Type B pancreatic cell (in vitro differentiated cells): ENCODE results near the gene GATB. TPM values are rescaled to one million over a fixed set of nuclear protein-coding genes. Genes with fewer than 3 reads are reported as not detected.

Experiments used
- DNase-seq: peaks from one replicate; pipeline ENCODE4 v3.0.0; 2021; ENCODE audit warnings: mixed read lengths; ENCODE audit not compliant: unreplicated experiment; ENCODE audit errors: extremely low spot score
- H3K27ac Mint-ChIP-seq: 2 replicates; pipeline ENCODE4 v1.8.0; 2021; ENCODE audit warnings: mild to moderate bottlenecking, mixed read lengths
- H3K27me3 Mint-ChIP-seq: 2 replicates; pipeline ENCODE4 v1.8.0; 2021; ENCODE audit warnings: mixed read lengths
- H3K36me3 Mint-ChIP-seq: 2 replicates; pipeline ENCODE4 v1.8.0; 2021; ENCODE audit warnings: mixed read lengths
- H3K4me1 Mint-ChIP-seq: one replicate; pipeline ENCODE4 v1.8.0; 2021; ENCODE audit warnings: mixed read lengths; ENCODE audit not compliant: unreplicated experiment
- H3K4me3 Mint-ChIP-seq: 2 replicates; pipeline ENCODE4 v1.8.0; 2021; ENCODE audit warnings: mild to moderate bottlenecking, mixed read lengths
- H3K9me3 Mint-ChIP-seq: 2 replicates; pipeline ENCODE4 v1.8.0; 2021; ENCODE audit warnings: mixed read lengths
- CTCF ChIP-seq: fragments of 200-600 bp; sonication (generic); conservative IDR thresholded peaks from 2 replicates; pipeline ENCODE4 v1.5.0; 2021; ENCODE audit warnings: antibody characterized with exemption, mild to moderate bottlenecking
- total RNA-seq: library from RNA; stranded (reverse); gene quantifications from 2 replicates; pipeline ENCODE4 v1.2.1, GENCODE V29; 2021; ENCODE audit warnings: low replicate concordance

GATB gene
- total RNA-seq, 1 donor from 2014 or later: 22.9 TPM

- DNase-seq: no peak
- no peak for TF ChIP-seq CTCF
- Mint-ChIP-seq H3K4me1 (peaks cover 8% of the 10 kb centered on the region), H3K4me3 (no peak overlapping the region), H3K27ac (peak overlapping the region; percentile 29), H3K27me3 (peaks cover 4% of the 10 kb centered on the region), H3K9me3 (no peaks in the 10 kb centered on the region), H3K36me3 (no peaks in the 10 kb centered on the region)
These were observed 46.4 kb upstream of the GATB start for GRCh38 chr4:151807220-151807619.

- H3K27ac Mint-ChIP-seq: no peak overlapping the region
- DNase-seq: no peak
- no peak overlapping the region for H3K4me3 Mint-ChIP-seq
- TF ChIP-seq CTCF: no peak
- peaks cover 4% of the 10 kb centered on the region for H3K27me3 Mint-ChIP-seq
- no peaks in the 10 kb centered on the region for H3K36me3 Mint-ChIP-seq
- H3K9me3 Mint-ChIP-seq: no peaks in the 10 kb centered on the region
- peaks cover 8% of the 10 kb centered on the region for H3K4me1 Mint-ChIP-seq
These were observed 45.7 kb upstream of the GATB start for GRCh38 chr4:151806511-151806927.

- Mint-ChIP-seq H3K9me3 (no peaks in the 10 kb centered on the region), H3K4me1 (peaks cover 8% of the 10 kb centered on the region), H3K4me3 (no peak overlapping the region), H3K36me3 (no peaks in the 10 kb centered on the region), H3K27ac (no peak overlapping the region), H3K27me3 (no peaks in the 10 kb centered on the region)
- DNase-seq: no peak
- no peak for TF ChIP-seq CTCF
These were observed 44.0 kb upstream of the GATB start for GRCh38 chr4:151804821-151805220.

GRCh38 chr4:151804086-151804630, 43.4 kb upstream of the GATB start:
- no peaks in the 10 kb centered on the region for H3K9me3 Mint-ChIP-seq
- H3K4me3 Mint-ChIP-seq: no peak overlapping the region
- H3K27me3 Mint-ChIP-seq: no peaks in the 10 kb centered on the region
- H3K36me3 Mint-ChIP-seq: no peaks in the 10 kb centered on the region
- DNase-seq: no peak
- no peak overlapping the region for H3K27ac Mint-ChIP-seq
- TF ChIP-seq CTCF: no peak
- peaks cover 8% of the 10 kb centered on the region for H3K4me1 Mint-ChIP-seq

GRCh38 chr4:151803246-151803645, 42.4 kb upstream of the GATB start:
- Mint-ChIP-seq H3K27ac (no peak overlapping the region), H3K4me1 (peaks cover 8% of the 10 kb centered on the region), H3K36me3 (no peaks in the 10 kb centered on the region), H3K4me3 (no peak overlapping the region), H3K27me3 (no peaks in the 10 kb centered on the region), H3K9me3 (no peaks in the 10 kb centered on the region)
- no peak for DNase-seq
- TF ChIP-seq CTCF: no peak
